NCI-H345 treated with DMSO at 0.1 percent for 48 hours (cell line): ENCODE results near the gene TCERG1L.
"Not testable (repeated sequence)": the region's sequence is repeated elsewhere in the genome, so short reads cannot be mapped to it uniquely, and the experiment has no call there.

ENCODE experiments used
- DNase-seq: peaks from one replicate; lab custom pipeline; 2025; ENCODE audit not compliant: unreplicated experiment; lab: John Stamatoyannopoulos, UW

Gene TCERG1L

DNA sequence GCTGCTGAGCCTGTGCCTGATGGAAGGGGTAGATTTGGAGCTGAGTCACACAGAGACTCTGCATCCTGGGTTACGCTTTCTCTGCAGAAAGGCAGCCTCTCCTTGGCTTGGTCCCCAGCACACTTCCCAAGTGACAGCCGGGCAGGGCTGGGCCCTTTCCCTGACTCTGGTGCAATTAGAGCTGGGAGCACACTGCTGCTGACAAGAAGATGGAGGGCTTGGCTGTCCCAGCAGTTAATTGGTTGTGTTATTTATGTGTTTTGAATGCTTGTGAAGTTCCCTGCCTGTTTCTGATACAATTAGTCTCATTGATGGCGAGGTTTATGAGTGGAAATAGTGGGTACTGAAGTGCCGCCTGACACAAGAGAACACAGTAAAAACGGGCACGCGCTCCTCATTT is 123.6 kb downstream of the TCERG1L start:
- DNase-seq: no peak

DNA sequence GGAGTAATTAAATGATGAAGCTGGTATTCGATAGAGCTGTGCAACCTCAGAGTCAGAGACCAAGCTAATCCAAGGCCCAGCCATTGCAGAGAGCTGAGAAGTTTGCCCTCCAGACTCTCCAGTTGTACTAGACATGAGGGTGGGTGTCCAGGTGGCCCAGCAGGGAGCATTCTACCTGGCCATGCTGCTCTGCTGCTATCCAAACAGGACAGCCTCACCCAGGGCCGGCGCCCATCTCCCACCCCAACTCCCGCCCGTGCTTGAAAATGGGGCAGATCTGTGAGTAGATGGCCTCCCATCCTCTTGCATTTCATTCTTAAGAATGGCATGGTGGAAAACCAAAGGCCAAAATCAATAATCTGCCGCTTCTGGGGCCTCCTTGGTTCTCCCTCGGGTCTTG is 124.2 kb downstream of the TCERG1L start:
- no peak for DNase-seq

DNA sequence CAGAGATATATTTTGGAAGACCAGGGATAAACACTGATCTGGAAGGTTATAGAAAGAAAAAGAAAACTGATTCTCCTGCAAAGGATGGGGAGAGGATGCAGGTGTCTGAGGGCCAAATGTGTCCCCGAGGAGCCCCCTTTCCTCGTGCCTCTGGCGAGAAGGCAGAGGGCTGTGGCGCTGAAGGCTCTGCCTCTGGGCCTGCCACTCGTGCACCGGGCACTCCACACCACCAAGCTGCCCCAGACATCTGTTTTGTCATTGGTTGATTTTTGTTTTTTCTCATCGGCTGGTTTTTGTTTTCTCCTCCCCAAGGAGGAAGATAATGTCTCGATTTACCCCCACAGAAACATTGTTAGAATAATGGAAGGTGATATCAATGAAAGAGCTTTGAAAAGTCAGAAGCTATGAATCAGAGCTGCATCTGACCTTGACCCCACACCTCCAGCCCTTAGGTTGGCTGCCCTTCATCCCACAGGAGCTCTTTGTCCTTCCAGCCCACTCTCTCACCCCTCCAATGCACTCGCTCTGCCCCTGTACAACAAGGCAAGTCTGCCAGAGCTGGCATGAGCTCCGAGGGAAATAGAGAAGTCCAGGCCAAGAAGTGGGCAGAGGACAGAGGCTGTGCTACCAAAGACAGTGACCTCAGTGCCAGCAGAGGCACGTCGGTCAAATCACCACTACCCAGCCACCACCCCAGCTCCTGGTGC is 124.8 kb downstream of the TCERG1L start:
- no peak for DNase-seq

- no peak for DNase-seq
Measured at GRCh38 chr10:131184503-131184902, 127.0 kb downstream of the TCERG1L start.

GRCh38 chr10:131183546-131184045 is 127.9 kb downstream of the TCERG1L start:
- DNase-seq: no peak

GRCh38 chr10:131181456-131181855 is 130.1 kb downstream of the TCERG1L start:
- DNase-seq: peak; percentile 3

DNA sequence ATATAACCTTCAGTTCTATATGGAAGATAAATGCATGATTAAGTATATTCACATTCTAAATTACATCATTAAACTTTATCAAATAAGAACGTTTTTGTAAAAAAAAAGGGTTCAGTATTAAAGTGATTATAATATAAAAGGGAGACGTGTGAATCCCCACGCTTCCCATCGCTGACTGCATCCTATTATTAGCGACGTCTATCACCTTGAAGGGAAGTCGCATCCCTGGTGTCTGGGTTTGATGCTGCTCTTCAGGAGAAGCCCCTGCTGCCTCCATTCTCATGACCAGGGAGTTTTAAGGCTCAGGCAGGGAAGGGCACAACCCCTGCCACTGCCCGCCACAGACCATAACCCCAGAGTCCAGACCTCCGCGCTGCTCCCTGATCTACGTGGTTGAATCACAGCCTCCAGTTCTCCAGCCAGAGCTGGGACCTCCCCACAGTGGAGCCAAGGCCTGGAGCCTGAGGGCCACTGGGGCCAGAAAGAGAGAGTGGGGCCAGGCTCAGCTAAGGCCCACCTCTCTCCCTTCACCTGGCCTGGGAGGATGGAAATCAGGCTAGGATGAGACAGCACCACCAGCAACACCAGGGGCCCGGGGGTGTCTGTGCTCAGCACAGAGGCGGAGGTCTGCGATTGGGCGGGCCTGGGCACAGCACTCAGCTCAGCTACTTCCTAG is 130.6 kb downstream of the TCERG1L start:
- DNase-seq: no peak

GRCh38 chr10:131180086-131180485 is 131.4 kb downstream of the TCERG1L start:
- no peak for DNase-seq

GRCh38 chr10:131179361-131179760 is 132.2 kb downstream of the TCERG1L start:
- DNase-seq: no peak

GRCh38 chr10:131178521-131179331 is 132.8 kb downstream of the TCERG1L start:
- DNase-seq: peak; percentile 61

GRCh38 chr10:131177431-131178327 is 133.8 kb downstream of the TCERG1L start:
- DNase-seq: peak; percentile 22

DNA sequence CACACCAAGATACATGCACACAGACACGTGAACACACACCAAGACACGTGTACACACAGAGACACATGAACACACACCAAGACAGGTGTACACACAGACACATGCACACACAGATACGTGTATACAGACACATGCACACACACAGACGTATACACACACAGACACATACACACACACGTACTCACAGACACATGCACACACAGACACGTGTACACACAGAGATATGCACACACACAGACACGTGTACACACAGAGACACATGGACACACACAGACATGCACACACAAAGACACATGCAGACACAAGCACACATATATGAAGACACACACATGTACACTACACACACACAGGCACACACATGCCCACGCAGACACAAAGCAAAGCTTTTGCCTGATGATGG is 134.6 kb downstream of the TCERG1L start:
- no peak for DNase-seq

DNA sequence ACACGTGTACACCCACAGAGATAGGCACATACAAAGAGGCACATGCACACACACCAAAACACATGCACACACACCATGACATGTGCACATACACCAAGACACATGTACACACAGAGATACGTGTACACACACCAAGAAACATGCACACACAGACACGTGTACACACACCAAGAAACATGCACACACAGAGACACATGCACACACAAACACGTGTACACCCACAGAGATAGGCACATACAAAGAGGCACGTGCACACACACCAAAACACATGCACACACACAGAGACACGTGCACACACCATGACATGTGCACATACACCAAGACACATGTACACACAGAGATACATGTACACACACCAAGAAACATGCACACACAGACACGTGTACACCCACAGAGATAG is 135.2 kb downstream of the TCERG1L start:
- DNase-seq: not testable (repeated sequence)

DNA sequence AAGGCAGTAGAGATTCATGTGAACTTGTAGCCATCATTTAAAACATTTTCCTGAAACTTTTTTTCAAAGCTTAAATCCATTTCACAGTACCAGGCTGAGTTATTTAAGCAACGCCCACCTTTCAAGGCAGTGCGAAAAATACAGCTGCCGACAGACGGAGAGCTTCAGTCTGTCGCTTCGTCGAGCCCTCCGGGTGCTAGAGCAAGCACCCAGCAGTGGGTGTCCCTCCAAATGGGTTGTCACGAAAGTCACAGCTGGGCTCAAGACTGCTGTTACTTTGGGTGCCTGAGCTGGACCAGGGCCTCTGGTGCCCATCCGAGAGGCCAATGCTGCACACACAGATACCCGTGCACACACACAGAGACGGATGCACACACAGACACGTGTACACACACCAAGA is 135.6 kb downstream of the TCERG1L start:
- DNase-seq: no peak

- no peak for DNase-seq
Measured at GRCh38 chr10:131174651-131175540, 136.6 kb downstream of the TCERG1L start.

DNA sequence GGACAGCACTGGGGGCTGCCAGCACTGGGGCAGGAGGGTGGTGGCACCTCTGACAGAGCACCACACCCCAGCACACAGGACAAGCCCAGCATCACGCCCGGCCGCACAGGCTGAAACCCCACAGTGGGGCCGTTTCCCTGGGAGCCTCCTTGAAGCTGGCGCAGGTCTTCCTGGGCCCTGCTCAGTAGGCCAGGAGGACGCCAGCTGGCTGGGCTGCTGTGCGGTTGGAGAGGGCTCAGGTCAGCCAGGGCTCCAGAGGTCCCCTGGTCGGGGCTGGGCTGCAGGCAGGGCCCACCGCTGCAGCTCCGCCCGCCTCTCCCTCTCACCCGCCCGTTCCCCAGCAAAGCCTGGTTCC is 137.3 kb downstream of the TCERG1L start:
- DNase-seq: no peak

DNA sequence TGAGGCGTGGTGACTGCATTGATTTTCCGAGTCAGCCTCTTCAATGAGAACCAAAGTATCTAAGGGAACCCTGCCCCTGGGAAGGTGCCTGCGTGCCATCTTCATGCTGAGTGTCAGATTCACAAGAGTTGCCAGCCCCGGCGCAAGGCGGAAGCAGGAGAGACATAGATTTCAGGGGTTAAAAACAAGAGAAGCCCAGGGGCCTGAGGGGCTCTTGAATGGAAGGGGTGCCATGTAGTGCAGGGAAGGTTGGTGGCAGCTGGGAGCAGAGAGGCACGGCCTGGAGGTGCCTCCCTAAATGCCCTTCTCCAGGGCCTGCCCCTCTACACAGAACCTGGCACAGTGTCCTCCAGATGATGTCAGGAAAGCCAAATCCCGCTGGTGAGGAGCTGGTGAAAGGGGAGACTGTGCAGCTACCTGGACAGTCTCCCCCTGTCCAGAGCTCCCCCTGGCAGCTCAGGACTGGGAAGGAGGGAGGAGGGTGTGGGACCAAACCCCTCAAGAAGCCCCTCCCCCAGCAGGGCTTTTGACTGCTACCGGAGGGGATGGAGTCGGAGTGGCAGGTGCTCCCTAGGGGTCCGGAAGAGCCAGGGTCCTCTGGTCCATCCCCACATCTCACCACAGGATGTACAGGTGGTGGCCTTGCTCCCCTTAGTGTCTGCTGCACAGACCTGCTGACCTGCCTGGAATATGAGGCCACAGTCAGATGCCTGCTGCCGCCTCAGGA is 137.9 kb downstream of the TCERG1L start:
- no peak for DNase-seq

- DNase-seq: no peak
Measured at GRCh38 chr10:131172433-131172832, 139.1 kb downstream of the TCERG1L start.

GRCh38 chr10:131169146-131169545 is 142.4 kb downstream of the TCERG1L start:
- no peak for DNase-seq
